Trophoblast cell (in vitro differentiated cells and primary cell): ENCODE measurements around the gene PAM16.
A peak's percentile ranks its signal among the peaks of the same experiment; 100 is the strongest.

ENCODE experiments used
- DNase-seq, 2 donors: peaks; one replicate each; pipeline ENCODE4 v3.0.0-alpha.2; 2016
- H2AFZ ChIP-seq: 2 replicates; pipeline ENCODE4 v1.6.1; 2013; ENCODE audit warnings: low read length, moderate library complexity, mild to moderate bottlenecking; ENCODE audit not compliant: insufficient read depth, poor library complexity
- H2AK5ac ChIP-seq: 2 replicates; pipeline ENCODE4 v1.6.1; 2013; ENCODE audit warnings: mild to moderate bottlenecking, low read length
- H2BK120ac ChIP-seq: 2 replicates; pipeline ENCODE4 v1.6.1; 2013; ENCODE audit warnings: low read length, mild to moderate bottlenecking, moderate library complexity; ENCODE audit not compliant: insufficient read depth, poor library complexity
- H2BK12ac ChIP-seq: 2 replicates; pipeline ENCODE4 v1.6.1; 2013; ENCODE audit warnings: mild to moderate bottlenecking, low read length, moderate library complexity
- H2BK5ac ChIP-seq: 2 replicates; pipeline ENCODE4 v1.6.1; 2013; ENCODE audit warnings: low read length, low read depth, moderate library complexity, mild to moderate bottlenecking; ENCODE audit not compliant: poor library complexity
- H3K14ac ChIP-seq: 2 replicates; pipeline ENCODE4 v1.6.1; 2013; ENCODE audit warnings: mild to moderate bottlenecking, low read length
- H3K18ac ChIP-seq: 2 replicates; pipeline ENCODE4 v1.6.1; 2013; ENCODE audit warnings: mild to moderate bottlenecking, low read length
- H3K23ac ChIP-seq: 2 replicates; pipeline ENCODE4 v1.6.1; 2013; ENCODE audit warnings: low read length
- H3K27ac ChIP-seq: 2 replicates; pipeline ENCODE4 v1.5.1; 2013; ENCODE audit warnings: low read depth, mild to moderate bottlenecking, inconsistent platforms, low read length, moderate library complexity
- H3K27me3 ChIP-seq: 2 replicates; pipeline ENCODE4 v1.6.1; 2013; ENCODE audit warnings: inconsistent platforms, mild to moderate bottlenecking, low read length, moderate library complexity; ENCODE audit not compliant: insufficient read depth
- H3K36me3 ChIP-seq, 2 experiments: 1 replicate in 1 of 2; 2 replicates in 1 of 2; pipeline ENCODE4 v1.6.1; 2013; ENCODE audit warnings: low read length in 2 of 2, mild to moderate bottlenecking in 2 of 2, moderate library complexity in 1 of 2; ENCODE audit not compliant: insufficient read depth in 2 of 2, control insufficient read depth in 1 of 2
- H3K4ac ChIP-seq: 2 replicates; pipeline ENCODE4 v1.6.1; 2013; ENCODE audit warnings: low read depth, mild to moderate bottlenecking, low read length, moderate library complexity
- H3K4me1 ChIP-seq, 2 experiments: 1 replicate in 1 of 2; 2 replicates in 1 of 2; pipeline ENCODE4 v1.6.1; 2013; ENCODE audit warnings: low read length in 2 of 2, mild to moderate bottlenecking in 2 of 2, moderate library complexity in 1 of 2; ENCODE audit not compliant: insufficient read depth in 2 of 2, control insufficient read depth in 1 of 2
- H3K4me2 ChIP-seq: 2 replicates; pipeline ENCODE4 v1.6.1; 2013; ENCODE audit warnings: inconsistent platforms, mild to moderate bottlenecking, low read length, moderate library complexity
- H3K4me3 ChIP-seq: 2 replicates; pipeline ENCODE4 v1.5.1; 2013; ENCODE audit warnings: mild to moderate bottlenecking, low read depth, low read length, inconsistent platforms
- H3K79me1 ChIP-seq: one replicate; pipeline ENCODE4 v1.6.1; 2013; ENCODE audit warnings: low read length
- H3K79me2 ChIP-seq: 2 replicates; pipeline ENCODE4 v1.6.1; 2013; ENCODE audit warnings: low read length, mild to moderate bottlenecking; ENCODE audit not compliant: control insufficient read depth, insufficient read depth, poor library complexity
- H3K9ac ChIP-seq: 2 replicates; pipeline ENCODE4 v1.6.1; 2013; ENCODE audit warnings: mild to moderate bottlenecking, low read length
- H3K9me3 ChIP-seq: 2 replicates; pipeline ENCODE4 v1.6.1; 2013; ENCODE audit warnings: low read depth, mild to moderate bottlenecking, control low read depth, inconsistent platforms, low read length; ENCODE audit not compliant: insufficient read depth
- H4K12ac ChIP-seq: 2 replicates; pipeline ENCODE4 v1.6.1; 2013; ENCODE audit warnings: low read depth, mild to moderate bottlenecking, low read length, moderate library complexity
- H4K8ac ChIP-seq: 2 replicates; pipeline ENCODE4 v1.6.1; 2013; ENCODE audit warnings: low read depth, mild to moderate bottlenecking, low read length, moderate library complexity
- H4K91ac ChIP-seq: one replicate; pipeline ENCODE4 v1.6.1; 2013; ENCODE audit warnings: low read depth, mild to moderate bottlenecking, low read length, moderate library complexity
- whole genome bisulfite sequencing: extraction: QIAGEN DNeasy Blood & Tissue Kit; methylation state at CpG from one replicate; pipeline ENCODE4 v1.1.7; 2013; ENCODE audit warnings: missing lambda C conversion rate; ENCODE audit not compliant: insufficient read length, insufficient coverage; ENCODE audit errors: extremely low coverage; 5-methylcytosine and 5-hydroxymethylcytosine counted together

The PAM16 gene

DNA sequence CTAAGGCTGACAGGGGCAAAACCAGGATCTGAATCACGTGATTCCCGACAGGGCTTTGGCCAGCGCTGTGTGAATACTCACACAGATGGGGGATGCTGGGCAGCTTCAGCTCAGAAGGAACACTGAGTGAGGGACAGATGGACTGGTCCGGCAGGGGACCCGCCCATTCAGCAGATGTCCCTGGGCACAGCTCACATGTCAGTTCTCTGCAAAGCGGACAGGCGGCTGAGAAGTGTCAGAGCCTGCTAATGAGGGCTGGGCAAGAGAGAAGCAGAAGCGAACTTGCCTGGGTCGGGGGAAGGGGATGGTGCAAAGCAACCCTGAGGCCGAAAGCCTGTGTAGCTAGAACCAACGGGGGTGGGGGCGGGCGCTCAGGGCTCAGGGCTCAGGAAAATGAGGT lies 47.1 kb downstream of the PAM16 start:
- Histone ChIP-seq H3K14ac (no peak overlapping the region), H3K4ac (no peak overlapping the region), H2AK5ac (no peak overlapping the region), H4K12ac (no peak overlapping the region), H3K4me1 (peaks cover 20 to 26% of the 10 kb centered on the region in 2 experiments), H2BK12ac (peak overlapping the region; percentile 0), H3K79me1 (peaks cover 15% of the 10 kb centered on the region), H3K4me2 (peak overlapping the region; percentile 51), H4K91ac (no peak overlapping the region), H3K27me3 (no peaks in the 10 kb centered on the region), H3K4me3 (no peak overlapping the region), H2BK5ac (no peak overlapping the region), H3K36me3 (peaks cover 0 to 12% of the 10 kb centered on the region in 2 experiments), H3K9ac (no peak overlapping the region), H3K79me2 (peaks cover 2% of the 10 kb centered on the region), H3K18ac (no peak overlapping the region), H4K8ac (no peak overlapping the region), H2BK120ac (peak overlapping the region; percentile 36), H3K23ac (no peak overlapping the region), H2AFZ (no peak overlapping the region), H3K9me3 (no peaks in the 10 kb centered on the region), H3K27ac (peak overlapping the region; percentile 15)
- peak in 1 of 2 donors; percentile 46 for DNase-seq
- WGBS, result no CpG with 5 or more reads among the region's 13 CpGs

DNA sequence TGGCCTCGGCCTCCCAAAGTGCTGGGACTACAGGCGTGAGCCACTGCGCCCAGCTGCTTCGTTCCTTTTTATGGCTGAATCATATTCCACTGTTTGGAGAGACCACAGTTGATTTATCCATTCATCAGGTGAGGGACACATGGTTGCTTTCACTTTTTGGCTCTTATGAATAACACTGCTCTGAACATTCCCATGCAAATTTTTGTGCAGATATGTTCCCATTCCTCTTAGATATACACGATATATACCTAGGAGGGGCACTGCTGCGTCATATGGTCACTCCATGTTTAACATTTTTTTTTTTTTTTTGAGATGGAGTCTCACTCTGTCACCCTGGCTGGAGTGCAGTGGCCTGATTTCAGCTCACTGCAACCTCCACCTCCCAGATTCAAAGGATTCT lies 49.2 kb downstream of the PAM16 start:
- no peak overlapping the region for H3K27ac ChIP-seq
- no peaks in the 10 kb centered on the region for H3K27me3 ChIP-seq
- no peak overlapping the region for H3K23ac ChIP-seq
- H3K4me1 ChIP-seq, result peaks cover 36 to 41% of the 10 kb centered on the region in 2 experiments
- H2BK5ac ChIP-seq, result no peak overlapping the region
- H3K79me1 ChIP-seq, result peaks cover 23% of the 10 kb centered on the region
- no CpG with 5 or more reads among the region's 6 CpGs for WGBS
- H2AK5ac ChIP-seq, result no peak overlapping the region
- H3K4me2 ChIP-seq, result no peak overlapping the region
- H2BK120ac ChIP-seq, result no peak overlapping the region
- H4K91ac ChIP-seq, result no peak overlapping the region
- H2BK12ac ChIP-seq, result no peak overlapping the region
- H3K18ac ChIP-seq, result no peak overlapping the region
- H3K4ac ChIP-seq, result no peak overlapping the region
- no peak overlapping the region for H3K4me3 ChIP-seq
- peaks cover 0 to 12% of the 10 kb centered on the region in 2 experiments for H3K36me3 ChIP-seq
- no peak overlapping the region for H4K12ac ChIP-seq
- no peak overlapping the region for H2AFZ ChIP-seq
- H3K14ac ChIP-seq, result no peak overlapping the region
- H4K8ac ChIP-seq, result no peak overlapping the region
- peak; percentile 54 to 77 for DNase-seq
- no peak overlapping the region for H3K9ac ChIP-seq
- H3K79me2 ChIP-seq, result peaks cover 4% of the 10 kb centered on the region
- no peaks in the 10 kb centered on the region for H3K9me3 ChIP-seq

DNA sequence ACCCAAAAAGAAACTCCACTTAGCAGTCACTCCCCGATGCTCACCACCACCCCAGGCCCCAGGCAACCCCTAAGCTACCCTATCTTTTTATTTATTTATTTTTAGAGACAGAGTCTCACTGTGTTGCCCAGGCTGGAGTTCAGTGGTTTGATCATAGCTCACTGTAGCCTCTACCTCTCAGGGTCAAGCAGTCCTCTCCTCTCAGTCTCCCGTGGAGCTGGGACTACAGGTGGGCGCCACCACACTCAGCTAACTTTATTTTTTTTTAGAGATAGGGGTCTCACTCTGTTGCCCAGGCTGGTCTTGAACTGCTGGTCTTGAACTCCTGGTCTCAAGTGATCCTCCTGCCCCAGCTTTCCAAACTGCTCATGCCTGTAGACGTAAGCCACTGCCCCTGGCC lies 49.9 kb downstream of the PAM16 start:
- H4K12ac ChIP-seq, result no peak overlapping the region
- no CpG with 5 or more reads among the region's 4 CpGs for WGBS
- H3K18ac ChIP-seq, result no peak overlapping the region
- DNase-seq, result no peak
- no peak overlapping the region for H3K4ac ChIP-seq
- peak overlapping the region; percentile 42 for H2BK12ac ChIP-seq
- no peak overlapping the region for H3K4me2 ChIP-seq
- H3K79me1 ChIP-seq, result peaks cover 20% of the 10 kb centered on the region
- H3K9ac ChIP-seq, result no peak overlapping the region
- H4K8ac ChIP-seq, result no peak overlapping the region
- H2AFZ ChIP-seq, result no peak overlapping the region
- peaks cover 4% of the 10 kb centered on the region for H3K79me2 ChIP-seq
- H4K91ac ChIP-seq, result peak overlapping the region; percentile 65
- H3K9me3 ChIP-seq, result no peaks in the 10 kb centered on the region
- H3K23ac ChIP-seq, result no peak overlapping the region
- peaks cover 0 to 10% of the 10 kb centered on the region in 2 experiments for H3K36me3 ChIP-seq
- peaks cover 30 to 36% of the 10 kb centered on the region in 2 experiments for H3K4me1 ChIP-seq
- H3K27ac ChIP-seq, result no peak overlapping the region
- no peak overlapping the region for H2AK5ac ChIP-seq
- H3K14ac ChIP-seq, result no peak overlapping the region
- H3K27me3 ChIP-seq, result no peaks in the 10 kb centered on the region
- no peak overlapping the region for H2BK120ac ChIP-seq
- H3K4me3 ChIP-seq, result no peak overlapping the region
- H2BK5ac ChIP-seq, result no peak overlapping the region

DNA sequence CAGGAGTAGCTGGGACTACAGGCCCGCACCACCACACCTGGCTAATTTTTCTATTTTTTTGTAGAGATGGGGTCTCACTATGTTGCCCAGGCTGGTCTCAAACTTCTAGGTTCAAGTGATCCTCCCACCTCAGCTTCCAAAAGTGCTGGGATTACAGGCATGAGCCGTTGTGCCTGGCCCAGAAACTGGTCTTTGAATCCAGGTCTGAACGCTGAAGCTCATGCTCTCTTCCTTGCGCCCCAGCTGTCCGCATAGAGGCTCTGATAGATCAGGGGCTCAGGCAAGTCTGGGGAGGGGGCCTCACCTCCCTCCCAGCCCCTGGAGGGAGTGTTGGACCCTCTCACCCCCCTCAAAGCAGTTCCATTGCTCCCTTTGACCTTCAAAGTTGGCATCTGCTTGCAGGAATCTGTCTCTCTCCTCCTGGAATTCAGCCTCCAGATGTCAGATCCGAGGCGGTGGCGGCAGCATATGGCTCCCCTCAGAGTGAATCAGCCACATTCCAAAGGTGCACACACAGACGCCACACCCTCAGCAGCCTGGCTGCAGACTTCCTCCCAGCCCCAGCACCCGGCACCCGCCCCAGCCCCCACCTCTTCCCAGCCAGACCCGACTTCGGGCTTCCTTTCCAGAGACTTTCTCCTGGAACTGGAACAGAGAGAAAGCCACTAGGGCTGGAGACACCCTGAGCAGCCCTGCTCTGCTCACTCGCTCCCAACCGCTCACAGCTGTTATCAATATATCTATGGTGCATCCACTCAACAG lies 52.2 kb downstream of the PAM16 start:
- Histone ChIP-seq H3K4me3 (no peak overlapping the region), H3K79me1 (peaks cover 23% of the 10 kb centered on the region), H3K9me3 (no peaks in the 10 kb centered on the region), H3K23ac (no peak overlapping the region), H2BK12ac (peak overlapping the region; percentile 99), H3K18ac (peak overlapping the region; percentile 69), H4K8ac (peak overlapping the region; percentile 71), H3K4ac (peak overlapping the region; percentile 16), H2BK5ac (peak overlapping the region; percentile 97), H3K79me2 (peaks cover 7% of the 10 kb centered on the region), H3K4me2 (peak overlapping the region; percentile 59), H4K12ac (peak overlapping the region; percentile 68), H4K91ac (peak overlapping the region; percentile 98), H3K36me3 (peaks cover 0 to 2% of the 10 kb centered on the region in 2 experiments), H3K4me1 (peaks cover 31 to 33% of the 10 kb centered on the region in 2 experiments), H2AFZ (peak overlapping the region; percentile 43), H2AK5ac (peak overlapping the region; percentile 65), H3K27me3 (no peaks in the 10 kb centered on the region), H3K14ac (peak overlapping the region; percentile 82), H2BK120ac (peak overlapping the region; percentile 85), H3K9ac (no peak overlapping the region), H3K27ac (peak overlapping the region; percentile 97)
- WGBS, result no CpG with 5 or more reads among the region's 15 CpGs
- DNase-seq, result peak; percentile 92 to 93
